ENCODE data around the gene VPS29.
A peak's percentile ranks its signal among the peaks of the same experiment; 100 is the strongest.
"Not testable (repeated sequence)": the region's sequence is repeated elsewhere in the genome, so short reads cannot be mapped to it uniquely, and the experiment has no call there.

VPS29 gene

DNA sequence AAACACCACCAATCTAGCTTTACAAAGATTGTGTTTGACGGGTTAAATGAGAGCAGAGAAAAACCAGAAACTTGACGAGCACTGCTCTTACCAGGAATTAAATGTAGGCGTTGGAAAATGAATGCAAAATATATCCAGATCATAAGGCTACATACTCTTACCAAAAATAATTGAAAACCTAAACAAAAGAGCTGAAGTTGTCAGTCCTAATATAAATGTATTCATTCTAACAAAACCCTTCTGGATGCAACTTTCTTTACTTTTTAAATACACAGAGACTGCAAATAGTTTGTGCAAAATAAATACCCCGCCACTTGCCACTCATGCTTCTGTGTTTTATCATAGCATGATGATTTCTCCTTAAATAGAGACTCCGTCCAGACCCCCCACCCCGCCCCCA is 32.9 kb upstream of the VPS29 start:
- Mint-ChIP-seq H3K36me3 (peaks cover 17% of the 10 kb centered on the region), H3K9me3 (no peaks in the 10 kb centered on the region), H3K27me3 (no peaks in the 10 kb centered on the region), H3K4me1 (peaks cover 28% of the 10 kb centered on the region), H3K27ac (no peak overlapping the region), H3K4me3 (no peak overlapping the region)

DNA sequence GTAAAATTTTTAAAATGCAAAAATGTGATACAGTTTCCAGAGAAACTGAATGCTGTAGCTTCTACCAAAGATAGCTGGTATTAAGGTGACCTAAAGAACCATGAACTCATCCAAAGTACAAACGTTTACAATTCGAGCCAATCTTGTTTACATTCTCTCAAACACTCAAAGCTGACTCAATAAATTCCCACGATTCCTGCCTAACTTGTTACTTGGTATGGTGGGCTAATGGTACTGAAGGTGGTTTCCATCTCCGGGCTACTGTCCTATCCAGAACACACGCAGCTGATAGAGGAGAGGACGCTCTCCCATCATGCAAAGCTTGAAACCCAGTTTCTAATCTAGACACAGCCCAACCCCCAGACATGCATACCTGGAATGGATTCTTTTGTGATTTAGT is 31.7 kb upstream of the VPS29 start:
- H3K27me3 Mint-ChIP-seq = no peaks in the 10 kb centered on the region
- H3K36me3 Mint-ChIP-seq = peaks cover 20% of the 10 kb centered on the region
- no peaks in the 10 kb centered on the region for H3K9me3 Mint-ChIP-seq
- peaks cover 32% of the 10 kb centered on the region for H3K4me1 Mint-ChIP-seq
- H3K27ac Mint-ChIP-seq = no peak overlapping the region
- H3K4me3 Mint-ChIP-seq = no peak overlapping the region

DNA sequence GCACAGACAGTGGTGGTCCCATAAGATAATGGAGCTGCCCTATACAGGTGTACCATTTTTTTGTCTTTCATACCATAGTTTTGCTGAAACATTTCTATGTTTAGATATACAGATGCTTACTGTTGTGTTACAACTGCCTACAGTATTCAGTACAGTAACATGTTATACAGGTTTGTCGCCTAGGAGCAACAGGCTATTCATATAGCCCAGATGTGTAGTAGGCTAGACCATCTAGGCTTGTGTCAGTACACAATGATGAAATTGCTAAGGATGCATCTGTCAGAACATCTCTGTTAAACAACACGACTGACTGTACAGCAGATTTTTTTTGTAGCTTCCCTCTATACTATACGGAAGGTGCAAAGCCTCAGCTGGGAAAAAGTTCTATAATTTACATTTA is 30.7 kb upstream of the VPS29 start:
- Mint-ChIP-seq H3K4me1 (peaks cover 32% of the 10 kb centered on the region), H3K4me3 (peak overlapping the region; percentile 9), H3K9me3 (no peaks in the 10 kb centered on the region), H3K36me3 (peaks cover 21% of the 10 kb centered on the region), H3K27ac (peak overlapping the region; percentile 17), H3K27me3 (no peaks in the 10 kb centered on the region)

GRCh38 chr12:110531741-110532333 is 29.9 kb upstream of the VPS29 start:
- H3K36me3 Mint-ChIP-seq = peaks cover 21% of the 10 kb centered on the region
- H3K4me1 Mint-ChIP-seq = peaks cover 32% of the 10 kb centered on the region
- H3K27me3 Mint-ChIP-seq = no peaks in the 10 kb centered on the region
- peak overlapping the region; percentile 72 for H3K4me3 Mint-ChIP-seq
- H3K27ac Mint-ChIP-seq = peak overlapping the region; percentile 93
- no peaks in the 10 kb centered on the region for H3K9me3 Mint-ChIP-seq

GRCh38 chr12:110530511-110530910 is 28.6 kb upstream of the VPS29 start:
- Mint-ChIP-seq H3K27me3 (no peaks in the 10 kb centered on the region), H3K9me3 (no peaks in the 10 kb centered on the region), H3K36me3 (peaks cover 16% of the 10 kb centered on the region), H3K4me1 (peaks cover 32% of the 10 kb centered on the region), H3K27ac (no peak overlapping the region), H3K4me3 (no peak overlapping the region)

GRCh38 chr12:110528277-110528839 is 26.4 kb upstream of the VPS29 start:
- no peak overlapping the region for H3K4me3 Mint-ChIP-seq
- no peaks in the 10 kb centered on the region for H3K9me3 Mint-ChIP-seq
- peak overlapping the region; percentile 32 for H3K27ac Mint-ChIP-seq
- H3K36me3 Mint-ChIP-seq = peaks cover 13% of the 10 kb centered on the region
- peaks cover 22% of the 10 kb centered on the region for H3K4me1 Mint-ChIP-seq
- no peaks in the 10 kb centered on the region for H3K27me3 Mint-ChIP-seq

DNA sequence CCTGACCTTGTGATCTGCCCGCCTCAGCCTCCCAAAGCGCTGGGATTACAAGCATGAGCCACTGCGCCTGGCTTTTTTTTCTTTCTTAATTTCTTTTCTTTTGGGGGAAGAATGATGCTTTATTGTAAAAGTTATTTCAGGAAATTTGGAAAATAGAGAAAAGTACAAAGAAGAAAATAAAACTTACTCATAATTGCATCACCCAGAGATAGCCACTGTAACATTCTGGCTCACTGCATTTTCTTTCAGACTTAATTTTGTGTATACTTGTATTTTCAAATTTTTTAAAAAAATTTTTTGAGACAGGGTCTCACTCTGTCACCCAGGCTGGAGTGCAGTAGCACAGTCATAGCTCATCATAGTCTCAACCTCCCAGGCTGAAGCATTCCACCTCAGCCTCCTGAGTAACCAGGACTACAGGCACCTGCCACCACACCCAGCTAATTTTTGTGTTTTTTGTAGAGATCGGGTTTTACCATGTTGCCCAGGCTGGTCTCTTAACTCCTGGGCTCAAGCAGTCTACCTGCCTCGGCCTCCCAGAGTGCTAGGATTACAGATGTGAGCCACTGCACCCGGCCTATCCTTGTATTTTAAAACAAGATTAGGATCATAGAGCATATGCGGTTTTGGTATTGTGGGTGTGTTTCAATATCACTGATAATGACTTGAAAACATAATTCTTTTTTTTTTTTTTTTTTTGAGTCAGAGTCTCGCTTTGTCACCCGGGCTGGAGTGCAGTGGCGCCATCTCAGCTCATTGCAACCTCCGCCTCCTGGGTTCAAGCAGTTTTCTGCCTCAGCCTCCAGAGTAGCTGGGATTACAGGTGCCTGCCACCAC is 19.2 kb upstream of the VPS29 start:
- H3K9me3 Mint-ChIP-seq, H3K4me1 Mint-ChIP-seq, H3K4me3 Mint-ChIP-seq, H3K27me3 Mint-ChIP-seq, H3K36me3 Mint-ChIP-seq, H3K27ac Mint-ChIP-seq: not testable (repeated sequence)

DNA sequence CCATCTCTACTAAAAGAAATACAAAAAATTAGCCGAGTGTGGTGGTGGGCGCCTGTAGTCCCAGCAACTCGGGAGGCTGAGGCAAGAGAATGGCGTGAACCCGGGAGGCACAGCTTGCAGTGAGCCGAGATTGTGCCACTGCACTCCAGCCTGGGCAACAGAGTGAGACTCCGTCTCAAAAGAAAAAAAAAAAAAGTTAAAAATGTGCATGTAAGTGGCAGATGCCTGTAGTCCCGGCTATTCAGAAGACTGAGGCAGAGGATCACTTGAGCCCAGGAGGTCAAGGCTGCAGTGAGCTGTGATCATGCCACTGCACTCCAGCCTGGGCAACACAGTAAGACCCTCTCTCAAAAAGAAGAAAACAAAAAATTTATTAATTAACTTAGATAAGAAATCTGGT is 16.1 kb upstream of the VPS29 start:
- H3K36me3 Mint-ChIP-seq, H3K4me3 Mint-ChIP-seq, H3K27me3 Mint-ChIP-seq, H3K27ac Mint-ChIP-seq, H3K4me1 Mint-ChIP-seq, H3K9me3 Mint-ChIP-seq: not testable (repeated sequence)

- peaks cover 1% of the 10 kb centered on the region for H3K27me3 Mint-ChIP-seq
- H3K36me3 Mint-ChIP-seq = peaks cover 1% of the 10 kb centered on the region
- H3K27ac Mint-ChIP-seq = no peak overlapping the region
- no peaks in the 10 kb centered on the region for H3K4me1 Mint-ChIP-seq
- no peak overlapping the region for H3K4me3 Mint-ChIP-seq
- H3K9me3 Mint-ChIP-seq = no peaks in the 10 kb centered on the region
Observed at GRCh38 chr12:110516995-110517394, 15.1 kb upstream of the VPS29 start.

GRCh38 chr12:110514363-110514762 is 12.5 kb upstream of the VPS29 start:
- no peak overlapping the region for H3K27ac Mint-ChIP-seq
- H3K36me3 Mint-ChIP-seq = no peaks in the 10 kb centered on the region
- peaks cover 1% of the 10 kb centered on the region for H3K27me3 Mint-ChIP-seq
- no peaks in the 10 kb centered on the region for H3K9me3 Mint-ChIP-seq
- no peak overlapping the region for H3K4me3 Mint-ChIP-seq
- H3K4me1 Mint-ChIP-seq = no peaks in the 10 kb centered on the region

DNA sequence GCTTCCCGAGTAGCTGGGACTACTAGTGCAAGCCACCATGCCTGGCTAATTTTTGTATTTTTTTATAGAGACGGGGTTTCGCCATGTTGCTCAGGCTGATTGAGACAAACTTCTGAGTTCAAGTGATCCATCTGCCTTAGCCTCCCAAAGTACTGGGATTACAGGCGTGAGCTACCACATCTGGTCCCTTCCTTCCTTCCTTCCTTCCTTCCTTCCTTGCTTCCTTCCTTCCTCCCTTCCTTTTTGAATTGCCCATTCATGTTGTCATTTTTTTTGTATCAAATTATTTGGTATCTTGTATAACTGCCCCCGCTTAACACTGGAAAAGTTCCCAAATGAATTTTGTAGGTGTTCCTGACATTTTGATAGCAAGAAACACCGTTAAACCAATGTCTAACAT is 11.9 kb upstream of the VPS29 start:
- Mint-ChIP-seq H3K4me3 (no peak overlapping the region), H3K27me3 (peaks cover 1% of the 10 kb centered on the region), H3K36me3 (no peaks in the 10 kb centered on the region), H3K27ac (no peak overlapping the region), H3K9me3 (no peaks in the 10 kb centered on the region), H3K4me1 (no peaks in the 10 kb centered on the region)

GRCh38 chr12:110508071-110508586 is 6.2 kb upstream of the VPS29 start:
- H3K27me3 Mint-ChIP-seq = no peaks in the 10 kb centered on the region
- H3K27ac Mint-ChIP-seq = no peak overlapping the region
- H3K36me3 Mint-ChIP-seq = no peaks in the 10 kb centered on the region
- H3K4me1 Mint-ChIP-seq = no peaks in the 10 kb centered on the region
- no peaks in the 10 kb centered on the region for H3K9me3 Mint-ChIP-seq
- no peak overlapping the region for H3K4me3 Mint-ChIP-seq

- peaks cover 5% of the 10 kb centered on the region for H3K36me3 Mint-ChIP-seq
- peaks cover 11% of the 10 kb centered on the region for H3K4me1 Mint-ChIP-seq
- H3K9me3 Mint-ChIP-seq = no peaks in the 10 kb centered on the region
- H3K4me3 Mint-ChIP-seq = no peak overlapping the region
- no peaks in the 10 kb centered on the region for H3K27me3 Mint-ChIP-seq
- no peak overlapping the region for H3K27ac Mint-ChIP-seq
Observed at GRCh38 chr12:110505332-110505731, 3.4 kb upstream of the VPS29 start.

DNA sequence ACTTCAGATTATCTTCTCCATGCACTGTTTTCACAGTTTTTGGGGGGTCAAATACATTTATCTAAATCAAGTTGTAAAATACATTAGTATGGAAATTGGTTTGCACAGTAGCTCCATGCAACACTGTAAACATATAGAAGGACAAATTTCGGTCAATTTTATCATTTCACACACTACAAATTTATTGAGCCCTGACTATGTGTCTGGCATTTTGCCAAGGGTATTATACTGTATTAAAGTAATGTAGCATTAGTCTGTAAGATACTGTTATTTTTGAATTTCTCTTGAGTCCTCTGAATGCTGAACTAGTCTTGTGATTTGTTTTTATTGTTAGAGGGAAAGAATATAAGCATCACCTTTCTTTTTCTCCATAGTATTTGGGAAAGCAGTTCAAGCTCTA is 1.5 kb upstream of the VPS29 start:
- peaks cover 29% of the 10 kb centered on the region for H3K4me1 Mint-ChIP-seq
- H3K27me3 Mint-ChIP-seq = no peaks in the 10 kb centered on the region
- peaks cover 6% of the 10 kb centered on the region for H3K36me3 Mint-ChIP-seq
- H3K27ac Mint-ChIP-seq = no peak overlapping the region
- H3K9me3 Mint-ChIP-seq = no peaks in the 10 kb centered on the region
- no peak overlapping the region for H3K4me3 Mint-ChIP-seq

- Mint-ChIP-seq H3K27me3 (no peaks in the 10 kb centered on the region), H3K4me1 (peaks cover 34% of the 10 kb centered on the region), H3K27ac (peak overlapping the region; percentile 96), H3K4me3 (peak overlapping the region; percentile 92), H3K9me3 (no peaks in the 10 kb centered on the region), H3K36me3 (peaks cover 6% of the 10 kb centered on the region)
Observed at GRCh38 chr12:110501399-110501751, 536 bp downstream of the VPS29 start.

DNA sequence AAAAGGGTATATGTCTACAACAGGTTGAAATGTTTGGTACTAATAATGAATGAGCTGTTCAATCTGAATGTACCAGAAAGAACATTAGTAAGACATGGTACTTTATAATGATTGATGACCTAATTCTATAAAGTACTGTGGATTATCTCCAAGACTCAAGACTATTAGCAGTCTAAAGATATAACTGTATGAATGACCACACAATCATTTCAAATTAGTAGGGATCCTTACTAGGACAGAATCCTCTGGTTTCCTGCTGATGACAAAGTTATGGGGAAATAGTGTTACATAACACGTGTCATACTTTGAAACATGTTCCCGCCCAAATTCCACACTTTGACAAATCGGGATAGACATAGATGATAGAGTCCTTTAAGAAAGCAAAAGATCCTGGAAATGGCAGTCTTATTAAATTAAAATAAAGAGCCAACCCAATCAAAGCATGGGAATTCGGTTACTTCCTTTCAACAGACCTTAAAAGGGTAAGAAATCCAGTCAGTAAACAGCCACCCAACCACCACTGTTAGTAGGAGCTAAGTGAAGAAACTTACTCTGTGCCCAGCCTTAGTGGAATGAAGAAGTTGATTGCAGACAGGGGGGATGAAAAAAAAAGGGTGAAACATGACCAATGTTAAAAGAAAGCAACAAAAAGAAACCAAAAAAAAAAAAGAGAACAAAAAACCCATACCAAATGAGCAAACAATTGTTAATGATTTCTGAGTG is 2.8 kb downstream of the VPS29 start:
- no peaks in the 10 kb centered on the region for H3K27me3 Mint-ChIP-seq
- peak overlapping the region; percentile 36 for H3K27ac Mint-ChIP-seq
- no peaks in the 10 kb centered on the region for H3K9me3 Mint-ChIP-seq
- peak overlapping the region; percentile 15 for H3K4me3 Mint-ChIP-seq
- peaks cover 37% of the 10 kb centered on the region for H3K4me1 Mint-ChIP-seq
- peaks cover 9% of the 10 kb centered on the region for H3K36me3 Mint-ChIP-seq
